Liver (tissue), 9 donors: ENCODE results near the gene HEATR3. TPM values are rescaled to one million over a fixed set of nuclear protein-coding genes. Genes with fewer than 3 reads are reported as not detected.

ENCODE experiments used
- DNase-seq: peaks from one replicate; pipeline ENCODE4 v3.0.0-alpha.2; 2017; ENCODE audit warnings: low spot score
- H3K27ac ChIP-seq, 2 donors: one replicate each; pipeline ENCODE4 v1.7.0; 2013; ENCODE audit warnings: inconsistent platforms in 2 of 2, low read length in 2 of 2, control low read depth in 1 of 2, low read depth in 1 of 2, mild to moderate bottlenecking in 1 of 2
- H3K27me3 ChIP-seq, 4 donors: one replicate each; pipeline versions ENCODE4 v1.6.1 to v1.7.0; 2013; ENCODE audit warnings: low read length in 3 of 4, inconsistent platforms in 1 of 4, mild to moderate bottlenecking in 1 of 4, moderate library complexity in 1 of 4; ENCODE audit not compliant: control insufficient read depth in 4 of 4, insufficient read depth in 4 of 4
- H3K36me3 ChIP-seq, 4 donors: one replicate each; pipeline versions ENCODE4 v1.6.1 to v1.7.0; 2013; ENCODE audit warnings: low read length in 3 of 4, mild to moderate bottlenecking in 3 of 4, low read depth in 1 of 4, moderate library complexity in 1 of 4; ENCODE audit not compliant: control insufficient read depth in 4 of 4, insufficient read depth in 3 of 4
- H3K4me1 ChIP-seq, 4 donors: one replicate each; pipeline versions ENCODE4 v1.6.1 to v1.7.0; 2013; ENCODE audit warnings: low read length in 3 of 4, mild to moderate bottlenecking in 3 of 4, moderate library complexity in 1 of 4; ENCODE audit not compliant: control insufficient read depth in 4 of 4, insufficient read depth in 4 of 4
- H3K4me3 ChIP-seq, 3 donors: one replicate each; pipeline versions ENCODE4 v1.6.1 to v1.7.0; 2013; ENCODE audit warnings: low read length in 3 of 3, control low read depth in 1 of 3, low read depth in 1 of 3, mild to moderate bottlenecking in 1 of 3
- H3K9ac ChIP-seq, 2 donors: one replicate each; pipeline ENCODE4 v1.7.0; 2013; ENCODE audit warnings: low read length in 2 of 2, mild to moderate bottlenecking in 2 of 2, moderate library complexity in 2 of 2, control low read depth in 1 of 2, low read depth in 1 of 2
- H3K9me3 ChIP-seq, 4 donors: one replicate each; pipeline versions ENCODE4 v1.6.1 to v1.7.0; 2013; ENCODE audit warnings: low read length in 3 of 4; ENCODE audit not compliant: control insufficient read depth in 4 of 4
- EGR1 ChIP-seq, 2 donors: IDR thresholded peaks; 2 replicates each; pipeline ENCODE4 v1.6.1; 2016 to 2018; ENCODE audit warnings: antibody characterized with exemption in 2 of 2, low read depth in 2 of 2
- FOXA1 ChIP-seq: IDR thresholded peaks from 2 replicates; pipeline ENCODE4 v1.6.1; 2016; ENCODE audit warnings: antibody characterized with exemption
- FOXA2 ChIP-seq: IDR thresholded peaks from 2 replicates; pipeline ENCODE4 v1.6.1; 2016; ENCODE audit warnings: antibody characterized with exemption
- GABPA ChIP-seq, 2 donors: IDR thresholded peaks in 1 of 2; conservative IDR thresholded peaks in 1 of 2; 2 replicates each; pipeline ENCODE4 v1.6.1; 2016; ENCODE audit warnings: antibody characterized with exemption in 2 of 2, mild to moderate bottlenecking in 1 of 2, moderate library complexity in 1 of 2
- HNF4A ChIP-seq, 2 donors: conservative IDR thresholded peaks; 2 replicates each; pipeline ENCODE4 v1.6.1; 2016; ENCODE audit warnings: antibody characterized with exemption in 2 of 2, mild to moderate bottlenecking in 2 of 2
- JUND ChIP-seq, 2 donors: IDR thresholded peaks; 2 replicates each; pipeline ENCODE4 v1.6.1; 2016; ENCODE audit warnings: antibody characterized with exemption in 2 of 2
- NR2F2 ChIP-seq: IDR thresholded peaks from 2 replicates; pipeline ENCODE4 v1.6.1; 2016; ENCODE audit warnings: antibody characterized with exemption
- RAD21 ChIP-seq, 2 donors: IDR thresholded peaks; 2 replicates each; pipeline ENCODE4 v1.6.1; 2016; ENCODE audit warnings: antibody characterized with exemption in 2 of 2, mild to moderate bottlenecking in 2 of 2
- RXRA ChIP-seq, 2 donors: IDR thresholded peaks; 2 replicates each; pipeline ENCODE4 v1.6.1; 2017 to 2018; ENCODE audit warnings: antibody characterized with exemption in 2 of 2, mild to moderate bottlenecking in 1 of 2
- SP1 ChIP-seq: IDR thresholded peaks from 2 replicates; pipeline ENCODE4 v1.6.1; 2018; ENCODE audit warnings: antibody characterized with exemption, mild to moderate bottlenecking
- TAF1 ChIP-seq: conservative IDR thresholded peaks from 2 replicates; pipeline ENCODE4 v1.6.1; 2016; ENCODE audit warnings: antibody characterized with exemption, mild to moderate bottlenecking
- YY1 ChIP-seq: IDR thresholded peaks from 2 replicates; pipeline ENCODE4 v1.6.1; 2016; ENCODE audit warnings: antibody characterized with exemption, mild to moderate bottlenecking
- WGBS: extraction: QIAGEN DNeasy Blood & Tissue Kit; methylation state at CpG from one replicate; pipeline ENCODE4 v1.1.7; 2013; 5-methylcytosine and 5-hydroxymethylcytosine counted together
- polyA plus RNA-seq, 2 donors: library from polyadenylated mRNA; stranded (reverse) in 1 of 2; unstranded in 1 of 2; fragments of 200-250 nt in 1 of 2; fragments of >200 nt in 1 of 2; fragmentation: Nextera tagmentation in 1 of 2; extraction: Ambion mirVana in 1 of 2; gene quantifications; one replicate each; pipeline versions ENCODE4 v1.2.1 to v1.2.3, GENCODE V29; 2013 to 2015
- total RNA-seq, 2 donors: library from RNA; depleted of rRNA; stranded (reverse); fragments of >200 nt; gene quantifications; one replicate each; pipeline ENCODE4 v1.2.3, GENCODE V29; 2014
- TF ChIP-seq, protein P1 (sequence below): IDR thresholded peaks from 2 replicates; pipeline ENCODE4 v1.6.1; 2016; ENCODE audit warnings: antibody characterized with exemption, mild to moderate bottlenecking
- TF ChIP-seq, protein P2 (sequence below): IDR thresholded peaks from 2 replicates; pipeline ENCODE4 v1.6.1; 2016; ENCODE audit warnings: antibody characterized with exemption
- TF ChIP-seq, protein P3 (sequence below): fragments of 150-350 bp; IDR thresholded peaks from 2 replicates; pipeline ENCODE4 v1.5.1; 2017; ENCODE audit warnings: improper control_type of control experiment, low read depth, low read length; ENCODE audit not compliant: missing input control
- TF ChIP-seq, protein P4 (sequence below): IDR thresholded peaks from 2 replicates; pipeline ENCODE4 v1.6.1; 2016; ENCODE audit warnings: antibody characterized with exemption
- donor health status: healthy.
- donor health status: healthy.
- donor health status: healthy.
- donor health status: healthy.
- donor health status: healthy.

Gene HEATR3
- total and polyA plus RNA-seq, 4 donors, result 3.8 to 24.3 (median 9.7) TPM

GRCh38 chr16:50024207-50024606 is 41.6 kb upstream of the HEATR3 start:
- Histone ChIP-seq H3K9me3 (no peaks in the 10 kb centered on the region), H3K4me3 (no peak overlapping the region), H3K27ac (no peak overlapping the region), H3K4me1 (peaks cover 0 to 14% (median 7%) of the 10 kb centered on the region in 4 donors), H3K27me3 (no peaks in the 10 kb centered on the region), H3K9ac (no peak overlapping the region), H3K36me3 (peaks cover 0 to 2% (median 0%) of the 10 kb centered on the region in 4 donors)
- WGBS, result 88% methylated on average over 11 of the region's 11 CpGs
- no peak for DNase-seq
- TF ChIP-seq, protein P1, sequence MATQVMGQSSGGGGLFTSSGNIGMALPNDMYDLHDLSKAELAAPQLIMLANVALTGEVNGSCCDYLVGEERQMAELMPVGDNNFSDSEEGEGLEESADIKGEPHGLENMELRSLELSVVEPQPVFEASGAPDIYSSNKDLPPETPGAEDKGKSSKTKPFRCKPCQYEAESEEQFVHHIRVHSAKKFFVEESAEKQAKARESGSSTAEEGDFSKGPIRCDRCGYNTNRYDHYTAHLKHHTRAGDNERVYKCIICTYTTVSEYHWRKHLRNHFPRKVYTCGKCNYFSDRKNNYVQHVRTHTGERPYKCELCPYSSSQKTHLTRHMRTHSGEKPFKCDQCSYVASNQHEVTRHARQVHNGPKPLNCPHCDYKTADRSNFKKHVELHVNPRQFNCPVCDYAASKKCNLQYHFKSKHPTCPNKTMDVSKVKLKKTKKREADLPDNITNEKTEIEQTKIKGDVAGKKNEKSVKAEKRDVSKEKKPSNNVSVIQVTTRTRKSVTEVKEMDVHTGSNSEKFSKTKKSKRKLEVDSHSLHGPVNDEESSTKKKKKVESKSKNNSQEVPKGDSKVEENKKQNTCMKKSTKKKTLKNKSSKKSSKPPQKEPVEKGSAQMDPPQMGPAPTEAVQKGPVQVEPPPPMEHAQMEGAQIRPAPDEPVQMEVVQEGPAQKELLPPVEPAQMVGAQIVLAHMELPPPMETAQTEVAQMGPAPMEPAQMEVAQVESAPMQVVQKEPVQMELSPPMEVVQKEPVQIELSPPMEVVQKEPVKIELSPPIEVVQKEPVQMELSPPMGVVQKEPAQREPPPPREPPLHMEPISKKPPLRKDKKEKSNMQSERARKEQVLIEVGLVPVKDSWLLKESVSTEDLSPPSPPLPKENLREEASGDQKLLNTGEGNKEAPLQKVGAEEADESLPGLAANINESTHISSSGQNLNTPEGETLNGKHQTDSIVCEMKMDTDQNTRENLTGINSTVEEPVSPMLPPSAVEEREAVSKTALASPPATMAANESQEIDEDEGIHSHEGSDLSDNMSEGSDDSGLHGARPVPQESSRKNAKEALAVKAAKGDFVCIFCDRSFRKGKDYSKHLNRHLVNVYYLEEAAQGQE, result no peak
- TF ChIP-seq FOXA2, result no peak
- no peak for TF ChIP-seq SP1
- no peak for TF ChIP-seq FOXA1
- TF ChIP-seq TAF1, result no peak
- TF ChIP-seq, protein P2, sequence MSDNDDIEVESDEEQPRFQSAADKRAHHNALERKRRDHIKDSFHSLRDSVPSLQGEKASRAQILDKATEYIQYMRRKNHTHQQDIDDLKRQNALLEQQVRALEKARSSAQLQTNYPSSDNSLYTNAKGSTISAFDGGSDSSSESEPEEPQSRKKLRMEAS, result no peak
- TF ChIP-seq RXRA (IDR thresholded peaks at IDR 0.05), result no peak
- TF ChIP-seq HNF4A (conservative IDR thresholded peaks at IDR 0.05), result no peak
- TF ChIP-seq RAD21 (IDR thresholded peaks at IDR 0.05), result no peak
- TF ChIP-seq, protein P3, sequence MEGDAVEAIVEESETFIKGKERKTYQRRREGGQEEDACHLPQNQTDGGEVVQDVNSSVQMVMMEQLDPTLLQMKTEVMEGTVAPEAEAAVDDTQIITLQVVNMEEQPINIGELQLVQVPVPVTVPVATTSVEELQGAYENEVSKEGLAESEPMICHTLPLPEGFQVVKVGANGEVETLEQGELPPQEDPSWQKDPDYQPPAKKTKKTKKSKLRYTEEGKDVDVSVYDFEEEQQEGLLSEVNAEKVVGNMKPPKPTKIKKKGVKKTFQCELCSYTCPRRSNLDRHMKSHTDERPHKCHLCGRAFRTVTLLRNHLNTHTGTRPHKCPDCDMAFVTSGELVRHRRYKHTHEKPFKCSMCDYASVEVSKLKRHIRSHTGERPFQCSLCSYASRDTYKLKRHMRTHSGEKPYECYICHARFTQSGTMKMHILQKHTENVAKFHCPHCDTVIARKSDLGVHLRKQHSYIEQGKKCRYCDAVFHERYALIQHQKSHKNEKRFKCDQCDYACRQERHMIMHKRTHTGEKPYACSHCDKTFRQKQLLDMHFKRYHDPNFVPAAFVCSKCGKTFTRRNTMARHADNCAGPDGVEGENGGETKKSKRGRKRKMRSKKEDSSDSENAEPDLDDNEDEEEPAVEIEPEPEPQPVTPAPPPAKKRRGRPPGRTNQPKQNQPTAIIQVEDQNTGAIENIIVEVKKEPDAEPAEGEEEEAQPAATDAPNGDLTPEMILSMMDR, result no peak
- no peak for TF ChIP-seq EGR1 (IDR thresholded peaks at IDR 0.05; ENCODE audit: low read depth in 2 of 2)
- no peak for TF ChIP-seq JUND (IDR thresholded peaks at IDR 0.05)

DNA sequence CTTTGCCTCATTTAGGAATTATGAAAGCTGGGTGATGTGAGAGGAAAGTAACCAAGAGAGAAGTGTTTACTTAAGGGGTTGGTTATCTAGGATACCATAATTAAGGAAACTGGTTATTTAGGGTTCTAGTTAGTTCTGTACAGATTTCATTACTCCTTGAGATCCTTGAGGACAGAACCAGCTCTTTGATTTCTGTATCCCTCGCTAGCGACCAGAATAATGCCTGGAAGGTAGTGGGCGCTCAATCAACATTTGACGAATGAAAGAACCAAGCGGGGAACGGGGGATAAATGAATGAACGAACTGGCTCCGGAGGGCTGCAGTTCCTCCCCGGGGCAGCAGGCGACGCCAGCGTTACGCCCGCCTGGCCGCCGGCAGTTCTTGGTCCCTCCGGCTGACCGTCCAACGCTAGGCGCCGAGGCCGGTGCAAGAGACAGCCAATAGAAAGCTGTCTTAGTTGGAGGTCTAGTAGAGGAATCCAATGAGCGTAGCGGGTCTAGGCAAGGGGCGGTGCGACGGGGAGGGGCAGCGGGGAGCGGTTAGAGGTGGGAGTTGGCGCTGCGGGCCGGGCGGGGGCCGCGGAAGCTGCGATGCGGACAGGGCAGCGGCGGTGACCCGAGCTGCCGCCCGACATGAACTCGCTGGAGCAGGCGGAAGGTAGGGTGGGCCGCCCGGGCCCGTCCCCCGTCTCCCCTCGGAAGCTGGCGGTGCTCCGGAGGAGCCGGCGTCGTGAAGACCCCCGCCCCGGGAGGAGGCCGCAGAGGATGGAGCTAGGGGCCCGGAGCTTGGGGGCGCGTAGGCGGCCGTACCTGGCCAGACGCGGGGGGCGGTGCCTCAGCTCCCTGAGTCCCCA is 40.9 kb upstream of the HEATR3 start, which contains the start of gene CNEP1R1:
Gene CNEP1R1, plus strand, starts transcription at position 542 of the 853 bp plus-strand sequence. Its CDS starts 91 bp downstream, at position 633.
- Histone ChIP-seq H3K4me1 (peaks cover 0 to 14% (median 7%) of the 10 kb centered on the region in 4 donors), H3K36me3 (peaks cover 0 to 9% (median under 1%) of the 10 kb centered on the region in 4 donors), H3K9ac (peak within 1 kb of the TSS; percentile 61 to 90), H3K9me3 (no peaks in the 10 kb centered on the region), H3K4me3 (peak within 1 kb of the TSS; percentile 61 to 99 (median 92)), H3K27ac (peak within 1 kb of the TSS; percentile 14 to 79), H3K27me3 (no peaks in the 10 kb centered on the region)
- peak; percentile 97 for DNase-seq
- TF ChIP-seq, protein P3, result peak; percentile 100
- TF ChIP-seq NR2F2 (peak; percentile 24), SP1 (peak; percentile 100), FOXA2 (no peak), TAF1 (no peak), JUND (IDR thresholded peaks at IDR 0.05) (no peak), EGR1 (IDR thresholded peaks at IDR 0.05; ENCODE audit: low read depth in 2 of 2) (peak in 1 of 2 donors; percentile 32), YY1 (peak; percentile 79), RXRA (IDR thresholded peaks at IDR 0.05) (peak; percentile 44 to 52), FOXA1 (peak; percentile 44), GABPA (IDR thresholded peaks at IDR 0.05 in 1 of 2, conservative IDR thresholded peaks at IDR 0.05 in 1 of 2) (peak in 1 of 2 donors; percentile 52), HNF4A (conservative IDR thresholded peaks at IDR 0.05) (peak in 1 of 2 donors; percentile 28), RAD21 (IDR thresholded peaks at IDR 0.05) (peak; percentile 97 to 99)
- TF ChIP-seq, protein P4, sequence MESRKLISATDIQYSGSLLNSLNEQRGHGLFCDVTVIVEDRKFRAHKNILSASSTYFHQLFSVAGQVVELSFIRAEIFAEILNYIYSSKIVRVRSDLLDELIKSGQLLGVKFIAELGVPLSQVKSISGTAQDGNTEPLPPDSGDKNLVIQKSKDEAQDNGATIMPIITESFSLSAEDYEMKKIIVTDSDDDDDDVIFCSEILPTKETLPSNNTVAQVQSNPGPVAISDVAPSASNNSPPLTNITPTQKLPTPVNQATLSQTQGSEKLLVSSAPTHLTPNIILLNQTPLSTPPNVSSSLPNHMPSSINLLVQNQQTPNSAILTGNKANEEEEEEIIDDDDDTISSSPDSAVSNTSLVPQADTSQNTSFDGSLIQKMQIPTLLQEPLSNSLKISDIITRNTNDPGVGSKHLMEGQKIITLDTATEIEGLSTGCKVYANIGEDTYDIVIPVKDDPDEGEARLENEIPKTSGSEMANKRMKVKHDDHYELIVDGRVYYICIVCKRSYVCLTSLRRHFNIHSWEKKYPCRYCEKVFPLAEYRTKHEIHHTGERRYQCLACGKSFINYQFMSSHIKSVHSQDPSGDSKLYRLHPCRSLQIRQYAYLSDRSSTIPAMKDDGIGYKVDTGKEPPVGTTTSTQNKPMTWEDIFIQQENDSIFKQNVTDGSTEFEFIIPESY, result peak; percentile 88
- TF ChIP-seq, protein P2, result peak; percentile 37
- under 1% methylated on average over 65 of the region's 65 CpGs for WGBS
